HepG2 (cell line): ENCODE measurements around the gene NLRP14. TPM values are rescaled to one million over a fixed set of nuclear protein-coding genes. Genes with fewer than 3 reads are reported as not detected.

Source experiments
- ATAC-seq: fragments of 200-7000 bp; cut with Tn5 transposase; 3 replicates; pipeline ENCODE4 v1.9.1; 2020; ENCODE audit warnings: mild to moderate bottlenecking, moderate library complexity
- BruUV-seq: library from RNA; stranded (reverse); fragments of 400-500 nt; replicated peaks from 2 replicates; lab custom pipeline; 2021; lab: Mats Ljungman, UMichigan
- CTCF ChIA-PET: fragments of 300-600 bp; formaldehyde crosslinking; extraction: SDS; loops from one replicate; lab custom pipeline; 2021; ENCODE audit warnings: low total read pairs, inconsistent platforms, low intra/inter-chr PET ratio; lab: Yijun Ruan, JAX
- POLR2A ChIA-PET: fragments of 350-600 bp; sonication (Branson Sonifier 250); formaldehyde crosslinking; loops from one replicate; lab custom pipeline; 2020; ENCODE audit warnings: antibody characterized with exemption, inconsistent platforms; lab: Yijun Ruan, JAX
- DNase-seq: peaks from one replicate; pipeline ENCODE4 v3.0.0-alpha.2; 2015; ENCODE audit warnings: low spot score
- FAIRE-seq: peaks from 3 replicates; lab custom pipeline; 2011; peaks lifted over from hg19 to GRCh38; lab: Jason Lieb, UNC
- H2AFZ ChIP-seq: one replicate; pipeline ENCODE4 v1.6.1; 2011; ENCODE audit warnings: low read length, inconsistent platforms
- H3K27ac ChIP-seq: fragments of 300-600 bp; 3 replicates; pipeline ENCODE4 v1.8.0; 2011; ENCODE audit warnings: mixed run types, mild to moderate bottlenecking, mixed read lengths, low read length, inconsistent platforms; ENCODE audit not compliant: insufficient read depth; ENCODE audit errors: extremely low read length
- H3K27me3 ChIP-seq, 2 experiments: fragments of 200-600 bp in 1 of 2; 2 replicates in 1 of 2; 3 replicates in 1 of 2; pipeline versions ENCODE4 v1.6.0 to v1.8.0; 2011; ENCODE audit warnings: low read length in 2 of 2, mild to moderate bottlenecking in 2 of 2, moderate library complexity in 2 of 2, inconsistent platforms in 1 of 2; ENCODE audit not compliant: insufficient read depth in 2 of 2, control insufficient read depth in 1 of 2
- H3K36me3 ChIP-seq, 2 experiments: fragments of 200-600 bp in 1 of 2; replicated peaks in 1 of 2; 2 replicates in 1 of 2; 3 replicates in 1 of 2; pipeline versions ENCODE4 v1.5.1 to v1.8.0; 2011; ENCODE audit warnings: low read length in 2 of 2, inconsistent platforms in 1 of 2; ENCODE audit not compliant: insufficient read depth in 2 of 2, control insufficient read depth in 1 of 2
- H3K4me1 ChIP-seq: 2 replicates; pipeline ENCODE4 v1.5.1; 2012; ENCODE audit warnings: low read length, inconsistent platforms; ENCODE audit not compliant: insufficient read depth
- H3K4me2 ChIP-seq: 2 replicates; pipeline ENCODE4 v1.6.0; 2011; ENCODE audit warnings: low read depth, low read length, inconsistent platforms
- H3K4me3 ChIP-seq, 3 experiments: fragments of 200-600 bp in 1 of 3; sonication (generic), shearing (Covaris generic) in 1 of 3; replicated peaks in 1 of 3; 2 replicates each; pipeline ENCODE4 v1.5.1; 2011 to 2016; ENCODE audit warnings: low read length in 3 of 3, inconsistent platforms in 2 of 3, low read depth in 2 of 3, mild to moderate bottlenecking in 2 of 3, control low read depth in 1 of 3, mixed read lengths in 1 of 3; ENCODE audit not compliant: insufficient read depth in 1 of 3
- H3K79me2 ChIP-seq: one replicate; pipeline ENCODE4 v1.6.1; 2011; ENCODE audit warnings: low read length, inconsistent platforms; ENCODE audit not compliant: insufficient read depth
- H3K9ac ChIP-seq: 2 replicates; pipeline ENCODE4 v1.6.0; 2011; ENCODE audit warnings: mild to moderate bottlenecking, low read depth, low read length, inconsistent platforms; ENCODE audit not compliant: insufficient read depth
- H3K9me3 ChIP-seq: 2 replicates; pipeline ENCODE4 v1.5.1; 2012; ENCODE audit warnings: mild to moderate bottlenecking, low read length
- H4K20me1 ChIP-seq: 2 replicates; pipeline ENCODE4 v1.6.0; 2011; ENCODE audit warnings: inconsistent platforms, mild to moderate bottlenecking, low read length, moderate library complexity; ENCODE audit not compliant: insufficient read depth
- HMG20B ChIP-seq: conservative IDR thresholded peaks from 2 replicates; pipeline ENCODE4 v1.6.1; 2016; ENCODE audit warnings: missing genetic modification reagents, missing compliant biosample characterization
- HNRNPLL ChIP-seq: fragments of 200-400 bp; formaldehyde crosslinking; IDR thresholded peaks from 2 replicates; pipeline ENCODE4 v1.6.1; 2017; ENCODE audit warnings: mild to moderate bottlenecking, low read depth, low read length; ENCODE audit not compliant: poor library complexity, severe bottlenecking
- RARG ChIP-seq: sonication (generic); formaldehyde crosslinking; IDR thresholded peaks from 2 replicates; pipeline ENCODE4 v1.4.0; 2020; ENCODE audit warnings: low read depth, mild to moderate bottlenecking, missing genetic modification reagents
- SPEN ChIP-seq: sonication (generic); formaldehyde crosslinking; IDR thresholded peaks from 2 replicates; pipeline ENCODE4 v1.5.1; 2020; ENCODE audit warnings: low read depth, mild to moderate bottlenecking, missing genetic modification reagents
- XRCC5 ChIP-seq: fragments of 200-400 bp; formaldehyde crosslinking; optimal IDR thresholded peaks from 2 replicates; pipeline ENCODE3; 2017; ENCODE audit warnings: mild to moderate bottlenecking, low read length
- YY1 ChIP-seq: IDR thresholded peaks from 2 replicates; pipeline ENCODE4 v1.6.1; 2011; ENCODE audit warnings: low read length, low read depth, moderate library complexity, mild to moderate bottlenecking; ENCODE audit not compliant: insufficient read depth, insufficient replicate concordance
- WGBS: methylation state at CpG from one replicate; pipeline ENCODE4 v1.1.6; 2017; ENCODE audit warnings: low lambda C conversion rate; 5-methylcytosine and 5-hydroxymethylcytosine counted together
- in situ Hi-C: cut with HindIII; loops from 2 replicates; pipeline ENCODE4 v1.10.0; 2017; ENCODE audit warnings: low pct_unique_long_range_greater_than_20kb; ENCODE audit not compliant: extremely low pct_ligation_motif_present
- intact Hi-C: fragments of 100-400 bp; cut with micrococcal nuclease; formaldehyde crosslinking; loops from one replicate; pipeline ENCODE4 v1.10.0; 2022; ENCODE audit not compliant: unreplicated experiment
- polyA plus RNA-seq, 8 experiments: library from polyadenylated mRNA; depleted of rRNA in 3 of 8; stranded (reverse) in 7 of 8; unstranded in 1 of 8; fragments of >200 nt; fragmentation: Illumina TruSeq in 4 of 8; extraction: Trizol in 4 of 8; gene quantifications; 2 replicates each; pipeline versions ENCODE4 v1.2.1 to v1.2.3, GENCODE V29; 2011 to 2016; ENCODE audit warnings: low read depth in 4 of 8, missing spikeins in 1 of 8, mixed read lengths in 1 of 8; ENCODE audit not compliant: insufficient read depth in 1 of 8
- total RNA-seq, 5 experiments: library from RNA; depleted of rRNA; stranded (reverse); fragments of >200 nt; fragmentation: Illumina TruSeq; extraction: Trizol; gene quantifications; 2 replicates each; pipeline ENCODE4 v1.2.3, GENCODE V29; 2016; ENCODE audit warnings: low read depth in 1 of 5
- TF ChIP-seq, protein P1 (sequence below), 2 experiments: IDR thresholded peaks; 2 replicates each; pipeline ENCODE4 v1.6.1; 2011 to 2012; ENCODE audit warnings: low read length in 2 of 2, borderline replicate concordance in 1 of 2, low read depth in 1 of 2, mild to moderate bottlenecking in 1 of 2, moderate library complexity in 1 of 2
- TF ChIP-seq, protein P2 (sequence below): sonication (generic); formaldehyde crosslinking; IDR thresholded peaks from 2 replicates; pipeline ENCODE4 v1.5.1; 2020; ENCODE audit warnings: missing genetic modification reagents, mild to moderate bottlenecking, borderline replicate concordance

The NLRP14 gene
- total and polyA plus RNA-seq, 2 of the 13 experiments (the other 11 are each of a cell fraction or from before 2014, with no cell fraction given): not detected

DNA sequence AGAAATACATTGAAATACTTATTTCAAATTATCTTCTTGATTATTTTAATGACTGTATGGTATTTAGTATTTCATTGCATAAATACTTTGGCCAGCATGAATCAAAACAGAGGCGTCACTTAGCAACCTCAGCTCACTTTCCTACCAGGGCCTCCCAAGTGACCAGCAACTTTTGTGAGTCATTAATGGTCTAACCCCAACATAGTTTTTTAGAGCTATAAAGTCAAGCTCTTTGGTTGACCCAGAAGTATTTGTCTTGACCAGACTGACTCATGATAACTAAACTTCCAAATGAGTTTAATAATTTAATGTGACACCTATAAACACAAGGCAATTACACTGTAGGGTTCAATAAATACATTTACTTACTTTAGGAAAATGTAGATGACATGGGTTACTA, 40.6 kb downstream of the NLRP14 start (continued):
- TF ChIP-seq, protein P1, sequence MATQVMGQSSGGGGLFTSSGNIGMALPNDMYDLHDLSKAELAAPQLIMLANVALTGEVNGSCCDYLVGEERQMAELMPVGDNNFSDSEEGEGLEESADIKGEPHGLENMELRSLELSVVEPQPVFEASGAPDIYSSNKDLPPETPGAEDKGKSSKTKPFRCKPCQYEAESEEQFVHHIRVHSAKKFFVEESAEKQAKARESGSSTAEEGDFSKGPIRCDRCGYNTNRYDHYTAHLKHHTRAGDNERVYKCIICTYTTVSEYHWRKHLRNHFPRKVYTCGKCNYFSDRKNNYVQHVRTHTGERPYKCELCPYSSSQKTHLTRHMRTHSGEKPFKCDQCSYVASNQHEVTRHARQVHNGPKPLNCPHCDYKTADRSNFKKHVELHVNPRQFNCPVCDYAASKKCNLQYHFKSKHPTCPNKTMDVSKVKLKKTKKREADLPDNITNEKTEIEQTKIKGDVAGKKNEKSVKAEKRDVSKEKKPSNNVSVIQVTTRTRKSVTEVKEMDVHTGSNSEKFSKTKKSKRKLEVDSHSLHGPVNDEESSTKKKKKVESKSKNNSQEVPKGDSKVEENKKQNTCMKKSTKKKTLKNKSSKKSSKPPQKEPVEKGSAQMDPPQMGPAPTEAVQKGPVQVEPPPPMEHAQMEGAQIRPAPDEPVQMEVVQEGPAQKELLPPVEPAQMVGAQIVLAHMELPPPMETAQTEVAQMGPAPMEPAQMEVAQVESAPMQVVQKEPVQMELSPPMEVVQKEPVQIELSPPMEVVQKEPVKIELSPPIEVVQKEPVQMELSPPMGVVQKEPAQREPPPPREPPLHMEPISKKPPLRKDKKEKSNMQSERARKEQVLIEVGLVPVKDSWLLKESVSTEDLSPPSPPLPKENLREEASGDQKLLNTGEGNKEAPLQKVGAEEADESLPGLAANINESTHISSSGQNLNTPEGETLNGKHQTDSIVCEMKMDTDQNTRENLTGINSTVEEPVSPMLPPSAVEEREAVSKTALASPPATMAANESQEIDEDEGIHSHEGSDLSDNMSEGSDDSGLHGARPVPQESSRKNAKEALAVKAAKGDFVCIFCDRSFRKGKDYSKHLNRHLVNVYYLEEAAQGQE (IDR thresholded peaks at IDR 0.05; ENCODE audit: borderline replicate concordance in 1 of 2, low read depth in 1 of 2, low read length in 2 of 2): no peak
- TF ChIP-seq YY1 (no peak), HMG20B (CRISPR knock-in tag) (no peak), HNRNPLL (no peak), SPEN (CRISPR knock-in tag) (no peak), RARG (no peak), XRCC5 (no peak)

- CTCF ChIA-PET: no interaction called here
Measured at GRCh38 chr11:7062534-7062933, 42.3 kb downstream of the NLRP14 start.

More at GRCh38 chr11:7062534-7062933, 42.3 kb downstream of the NLRP14 start:
- intact Hi-C loops: no loop called here
- 0 out of 5 replicates have a peak, but pooled peaks cover 0 to 4% of the 10 kb centered on the region in 2 experiments for H3K27me3 ChIP-seq
- H3K4me1 ChIP-seq: no peaks in the 10 kb centered on the region
- H3K36me3 ChIP-seq: no peaks in the 10 kb centered on the region
- H3K9me3 ChIP-seq: no peaks in the 10 kb centered on the region
- 25% methylated on average over 2 of the region's 2 CpGs for WGBS
- no peak for DNase-seq
- H2AFZ ChIP-seq: no peak overlapping the region
- no peak overlapping the region for H3K4me2 ChIP-seq
- POLR2A ChIA-PET: no interaction called here
- H4K20me1 ChIP-seq: no peaks in the 10 kb centered on the region
- in situ Hi-C loops: no loop called here
- H3K79me2 ChIP-seq: no peaks in the 10 kb centered on the region
- H3K4me3 ChIP-seq: no peak overlapping the region
- no peak for FAIRE-seq
- no peak overlapping the region for H3K9ac ChIP-seq
- ATAC-seq: no peak
- no peak overlapping the region for H3K27ac ChIP-seq
- no TSS peak for BruUV-seq
- TF ChIP-seq, protein P1 (IDR thresholded peaks at IDR 0.05; ENCODE audit: borderline replicate concordance in 1 of 2, low read depth in 1 of 2, low read length in 2 of 2): peak in 1 of 2 experiments; percentile 14; a peak in 1 of 4 replicates
- TF ChIP-seq, protein P2, sequence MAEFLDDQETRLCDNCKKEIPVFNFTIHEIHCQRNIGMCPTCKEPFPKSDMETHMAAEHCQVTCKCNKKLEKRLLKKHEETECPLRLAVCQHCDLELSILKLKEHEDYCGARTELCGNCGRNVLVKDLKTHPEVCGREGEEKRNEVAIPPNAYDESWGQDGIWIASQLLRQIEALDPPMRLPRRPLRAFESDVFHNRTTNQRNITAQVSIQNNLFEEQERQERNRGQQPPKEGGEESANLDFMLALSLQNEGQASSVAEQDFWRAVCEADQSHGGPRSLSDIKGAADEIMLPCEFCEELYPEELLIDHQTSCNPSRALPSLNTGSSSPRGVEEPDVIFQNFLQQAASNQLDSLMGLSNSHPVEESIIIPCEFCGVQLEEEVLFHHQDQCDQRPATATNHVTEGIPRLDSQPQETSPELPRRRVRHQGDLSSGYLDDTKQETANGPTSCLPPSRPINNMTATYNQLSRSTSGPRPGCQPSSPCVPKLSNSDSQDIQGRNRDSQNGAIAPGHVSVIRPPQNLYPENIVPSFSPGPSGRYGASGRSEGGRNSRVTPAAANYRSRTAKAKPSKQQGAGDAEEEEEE: no peak
